ENCODE results near the gene EXOC6B. TPM values are rescaled to one million over a fixed set of nuclear protein-coding genes. Genes with fewer than 3 reads are reported as not detected.

The EXOC6B gene
- total and polyA plus RNA-seq, 2 of the 8 experiments (the other 6 are each of a cell fraction or from before 2014, with no cell fraction given): 13.5 to 33.0 TPM

DNA sequence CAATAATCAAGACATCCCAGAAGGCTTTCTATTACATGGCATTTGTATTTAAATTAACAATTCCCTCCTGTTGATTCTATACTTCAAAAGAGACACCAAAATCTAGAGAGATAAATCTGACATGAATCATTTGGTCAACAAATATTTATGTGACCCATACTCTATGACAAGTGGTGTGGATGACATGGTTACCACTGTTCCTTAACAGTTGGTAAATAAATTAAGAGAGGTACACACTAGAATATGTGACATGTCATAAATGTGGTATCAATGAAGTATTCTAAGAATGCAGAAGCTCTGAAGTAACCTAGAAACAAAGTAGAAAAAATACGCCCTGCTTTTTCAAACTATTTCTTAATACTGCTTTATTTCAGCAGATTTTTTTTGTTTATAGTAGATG lies 255.4 kb downstream of the EXOC6B start (continued):
- TF ChIP-seq, protein P1, sequence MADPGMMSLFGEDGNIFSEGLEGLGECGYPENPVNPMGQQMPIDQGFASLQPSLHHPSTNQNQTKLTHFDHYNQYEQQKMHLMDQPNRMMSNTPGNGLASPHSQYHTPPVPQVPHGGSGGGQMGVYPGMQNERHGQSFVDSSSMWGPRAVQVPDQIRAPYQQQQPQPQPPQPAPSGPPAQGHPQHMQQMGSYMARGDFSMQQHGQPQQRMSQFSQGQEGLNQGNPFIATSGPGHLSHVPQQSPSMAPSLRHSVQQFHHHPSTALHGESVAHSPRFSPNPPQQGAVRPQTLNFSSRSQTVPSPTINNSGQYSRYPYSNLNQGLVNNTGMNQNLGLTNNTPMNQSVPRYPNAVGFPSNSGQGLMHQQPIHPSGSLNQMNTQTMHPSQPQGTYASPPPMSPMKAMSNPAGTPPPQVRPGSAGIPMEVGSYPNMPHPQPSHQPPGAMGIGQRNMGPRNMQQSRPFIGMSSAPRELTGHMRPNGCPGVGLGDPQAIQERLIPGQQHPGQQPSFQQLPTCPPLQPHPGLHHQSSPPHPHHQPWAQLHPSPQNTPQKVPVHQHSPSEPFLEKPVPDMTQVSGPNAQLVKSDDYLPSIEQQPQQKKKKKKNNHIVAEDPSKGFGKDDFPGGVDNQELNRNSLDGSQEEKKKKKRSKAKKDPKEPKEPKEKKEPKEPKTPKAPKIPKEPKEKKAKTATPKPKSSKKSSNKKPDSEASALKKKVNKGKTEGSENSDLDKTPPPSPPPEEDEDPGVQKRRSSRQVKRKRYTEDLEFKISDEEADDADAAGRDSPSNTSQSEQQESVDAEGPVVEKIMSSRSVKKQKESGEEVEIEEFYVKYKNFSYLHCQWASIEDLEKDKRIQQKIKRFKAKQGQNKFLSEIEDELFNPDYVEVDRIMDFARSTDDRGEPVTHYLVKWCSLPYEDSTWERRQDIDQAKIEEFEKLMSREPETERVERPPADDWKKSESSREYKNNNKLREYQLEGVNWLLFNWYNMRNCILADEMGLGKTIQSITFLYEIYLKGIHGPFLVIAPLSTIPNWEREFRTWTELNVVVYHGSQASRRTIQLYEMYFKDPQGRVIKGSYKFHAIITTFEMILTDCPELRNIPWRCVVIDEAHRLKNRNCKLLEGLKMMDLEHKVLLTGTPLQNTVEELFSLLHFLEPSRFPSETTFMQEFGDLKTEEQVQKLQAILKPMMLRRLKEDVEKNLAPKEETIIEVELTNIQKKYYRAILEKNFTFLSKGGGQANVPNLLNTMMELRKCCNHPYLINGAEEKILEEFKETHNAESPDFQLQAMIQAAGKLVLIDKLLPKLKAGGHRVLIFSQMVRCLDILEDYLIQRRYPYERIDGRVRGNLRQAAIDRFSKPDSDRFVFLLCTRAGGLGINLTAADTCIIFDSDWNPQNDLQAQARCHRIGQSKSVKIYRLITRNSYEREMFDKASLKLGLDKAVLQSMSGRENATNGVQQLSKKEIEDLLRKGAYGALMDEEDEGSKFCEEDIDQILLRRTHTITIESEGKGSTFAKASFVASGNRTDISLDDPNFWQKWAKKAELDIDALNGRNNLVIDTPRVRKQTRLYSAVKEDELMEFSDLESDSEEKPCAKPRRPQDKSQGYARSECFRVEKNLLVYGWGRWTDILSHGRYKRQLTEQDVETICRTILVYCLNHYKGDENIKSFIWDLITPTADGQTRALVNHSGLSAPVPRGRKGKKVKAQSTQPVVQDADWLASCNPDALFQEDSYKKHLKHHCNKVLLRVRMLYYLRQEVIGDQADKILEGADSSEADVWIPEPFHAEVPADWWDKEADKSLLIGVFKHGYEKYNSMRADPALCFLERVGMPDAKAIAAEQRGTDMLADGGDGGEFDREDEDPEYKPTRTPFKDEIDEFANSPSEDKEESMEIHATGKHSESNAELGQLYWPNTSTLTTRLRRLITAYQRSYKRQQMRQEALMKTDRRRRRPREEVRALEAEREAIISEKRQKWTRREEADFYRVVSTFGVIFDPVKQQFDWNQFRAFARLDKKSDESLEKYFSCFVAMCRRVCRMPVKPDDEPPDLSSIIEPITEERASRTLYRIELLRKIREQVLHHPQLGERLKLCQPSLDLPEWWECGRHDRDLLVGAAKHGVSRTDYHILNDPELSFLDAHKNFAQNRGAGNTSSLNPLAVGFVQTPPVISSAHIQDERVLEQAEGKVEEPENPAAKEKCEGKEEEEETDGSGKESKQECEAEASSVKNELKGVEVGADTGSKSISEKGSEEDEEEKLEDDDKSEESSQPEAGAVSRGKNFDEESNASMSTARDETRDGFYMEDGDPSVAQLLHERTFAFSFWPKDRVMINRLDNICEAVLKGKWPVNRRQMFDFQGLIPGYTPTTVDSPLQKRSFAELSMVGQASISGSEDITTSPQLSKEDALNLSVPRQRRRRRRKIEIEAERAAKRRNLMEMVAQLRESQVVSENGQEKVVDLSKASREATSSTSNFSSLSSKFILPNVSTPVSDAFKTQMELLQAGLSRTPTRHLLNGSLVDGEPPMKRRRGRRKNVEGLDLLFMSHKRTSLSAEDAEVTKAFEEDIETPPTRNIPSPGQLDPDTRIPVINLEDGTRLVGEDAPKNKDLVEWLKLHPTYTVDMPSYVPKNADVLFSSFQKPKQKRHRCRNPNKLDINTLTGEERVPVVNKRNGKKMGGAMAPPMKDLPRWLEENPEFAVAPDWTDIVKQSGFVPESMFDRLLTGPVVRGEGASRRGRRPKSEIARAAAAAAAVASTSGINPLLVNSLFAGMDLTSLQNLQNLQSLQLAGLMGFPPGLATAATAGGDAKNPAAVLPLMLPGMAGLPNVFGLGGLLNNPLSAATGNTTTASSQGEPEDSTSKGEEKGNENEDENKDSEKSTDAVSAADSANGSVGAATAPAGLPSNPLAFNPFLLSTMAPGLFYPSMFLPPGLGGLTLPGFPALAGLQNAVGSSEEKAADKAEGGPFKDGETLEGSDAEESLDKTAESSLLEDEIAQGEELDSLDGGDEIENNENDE (IDR thresholded peaks at IDR 0.05; ENCODE audit: insufficient replicate concordance, low read length): no peak
- TF ChIP-seq CEBPB (IDR thresholded peaks at IDR 0.05; ENCODE audit: low read depth, low read length): no peak
- no peak for TF ChIP-seq JUND (IDR thresholded peaks at IDR 0.05; ENCODE audit: low read length)
- no peak for TF ChIP-seq RFX5 (IDR thresholded peaks at IDR 0.05; ENCODE audit: borderline replicate concordance, low read depth, low read length)
- TF ChIP-seq, protein P2, sequence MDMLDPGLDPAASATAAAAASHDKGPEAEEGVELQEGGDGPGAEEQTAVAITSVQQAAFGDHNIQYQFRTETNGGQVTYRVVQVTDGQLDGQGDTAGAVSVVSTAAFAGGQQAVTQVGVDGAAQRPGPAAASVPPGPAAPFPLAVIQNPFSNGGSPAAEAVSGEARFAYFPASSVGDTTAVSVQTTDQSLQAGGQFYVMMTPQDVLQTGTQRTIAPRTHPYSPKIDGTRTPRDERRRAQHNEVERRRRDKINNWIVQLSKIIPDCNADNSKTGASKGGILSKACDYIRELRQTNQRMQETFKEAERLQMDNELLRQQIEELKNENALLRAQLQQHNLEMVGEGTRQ (IDR thresholded peaks at IDR 0.05; ENCODE audit: low read length): no peak
- TF ChIP-seq CTBP2 (IDR thresholded peaks at IDR 0.05; ENCODE audit: borderline replicate concordance, insufficient read depth, insufficient read length, low read length): no peak
- TF ChIP-seq KDM4A (IDR thresholded peaks at IDR 0.05; ENCODE audit: low read depth, low read length, severe bottlenecking): no peak
- no peak for TF ChIP-seq PHF8 (conservative IDR thresholded peaks at IDR 0.05; ENCODE audit: low read depth, low read length)
- no peak for TF ChIP-seq BACH1 (IDR thresholded peaks at IDR 0.05; ENCODE audit: low read length)
- no peak for TF ChIP-seq SIRT6 (IDR thresholded peaks at IDR 0.05; ENCODE audit: low read length)
- no peak for TF ChIP-seq TEAD4 (IDR thresholded peaks at IDR 0.05; ENCODE audit: low read depth, low read length)
- no peak for TF ChIP-seq TAF1 (IDR thresholded peaks at IDR 0.05; ENCODE audit: low read depth, low read length)
